Breast epithelium (tissue), 3 donors: ENCODE results near the gene SCAP.

ENCODE experiments used
- POLR2A ChIP-seq: fragments of 450-650 bp; IDR thresholded peaks from one replicate; pipeline ENCODE4 v1.6.1; 2016; ENCODE audit warnings: antibody characterized with exemption, mild to moderate bottlenecking, moderate library complexity
- POLR2AphosphoS5 ChIP-seq, 3 donors: sonication (generic); formaldehyde crosslinking; IDR thresholded peaks; one replicate each; pipeline ENCODE4 v1.6.1; 2017; ENCODE audit warnings: antibody characterized with exemption in 3 of 3

- no peak for TF ChIP-seq POLR2AphosphoS5 (IDR thresholded peaks at IDR 0.05)
- TF ChIP-seq POLR2A: no peak
Observed at GRCh38 chr3:47378869-47379268, 96.9 kb downstream of the SCAP start.
